GM21723 (cell line): ENCODE measurements around the gene LMNTD1.
"Not testable (repeated sequence)": the region's sequence is repeated elsewhere in the genome, so short reads cannot be mapped to it uniquely, and the experiment has no call there.

Source experiments
- ATAC-seq: cut with Tn5 transposase; IDR thresholded peaks from one replicate; pipeline ENCODE4 v1.9.1; 2021; ENCODE audit warnings: mild to moderate bottlenecking, moderate library complexity; ENCODE audit not compliant: unreplicated experiment

The LMNTD1 gene

DNA sequence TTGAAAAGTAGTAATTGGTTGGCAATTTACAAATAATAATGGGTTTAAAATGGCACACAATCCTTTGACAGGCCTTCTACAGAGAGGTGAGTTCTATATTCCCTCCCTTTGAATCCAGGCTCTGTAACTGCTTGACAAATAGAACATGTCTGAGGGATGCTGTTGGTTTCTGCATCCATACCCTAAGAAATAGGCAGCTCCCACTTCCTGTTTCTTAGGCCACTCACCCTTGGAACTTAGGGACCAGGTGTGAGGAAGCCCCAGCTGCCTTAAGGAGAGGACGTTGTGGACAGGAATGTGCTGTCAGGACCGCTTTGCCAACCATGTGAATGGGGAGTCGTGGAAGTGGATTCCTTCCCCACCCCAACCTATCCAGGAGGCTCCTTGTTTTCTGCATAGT is 59.4 kb downstream of the LMNTD1 start:
- no peak for ATAC-seq

DNA sequence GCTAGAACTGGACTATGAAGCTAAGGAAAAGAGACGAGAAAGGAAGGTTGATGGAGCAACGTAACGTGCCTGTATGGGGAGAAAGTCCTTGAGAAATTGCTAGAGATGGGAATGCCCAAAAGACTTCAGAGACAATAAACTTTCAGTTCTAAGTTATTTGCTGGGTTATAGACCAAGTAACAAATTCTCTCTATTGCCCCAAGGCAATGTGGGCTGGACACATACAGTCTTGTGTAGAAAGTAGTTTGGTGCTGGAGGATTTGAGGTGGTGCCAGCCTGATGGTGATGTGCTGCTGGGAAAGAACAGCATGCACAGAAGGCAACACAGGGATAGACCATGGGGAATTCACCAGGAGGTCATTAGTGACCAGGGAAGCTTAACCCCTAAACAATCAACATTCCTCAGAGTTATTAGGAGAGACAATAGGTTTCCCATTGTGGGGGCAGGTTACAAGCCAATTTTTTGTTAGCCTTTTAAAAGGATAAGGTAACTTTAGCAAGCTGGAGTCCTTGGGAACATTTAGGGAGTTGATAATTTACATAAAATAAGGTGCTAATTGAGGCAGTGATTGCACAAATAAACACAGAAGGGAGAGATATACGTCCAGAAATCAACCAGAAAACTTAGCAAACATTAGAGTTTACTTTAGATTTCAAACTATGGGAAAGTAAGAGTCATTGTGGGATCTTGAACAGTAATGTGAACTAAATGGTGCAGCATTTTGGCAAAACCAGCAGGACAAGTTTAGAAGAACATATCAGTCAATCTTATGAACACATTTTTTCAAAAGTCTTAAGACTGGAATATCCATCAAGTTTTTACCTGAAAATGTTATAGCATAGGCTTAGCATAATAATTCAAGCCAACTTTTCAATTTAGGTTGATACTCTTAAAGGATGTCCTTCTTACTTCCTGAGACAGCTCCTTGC is 61.4 kb downstream of the LMNTD1 start:
- no peak for ATAC-seq

DNA sequence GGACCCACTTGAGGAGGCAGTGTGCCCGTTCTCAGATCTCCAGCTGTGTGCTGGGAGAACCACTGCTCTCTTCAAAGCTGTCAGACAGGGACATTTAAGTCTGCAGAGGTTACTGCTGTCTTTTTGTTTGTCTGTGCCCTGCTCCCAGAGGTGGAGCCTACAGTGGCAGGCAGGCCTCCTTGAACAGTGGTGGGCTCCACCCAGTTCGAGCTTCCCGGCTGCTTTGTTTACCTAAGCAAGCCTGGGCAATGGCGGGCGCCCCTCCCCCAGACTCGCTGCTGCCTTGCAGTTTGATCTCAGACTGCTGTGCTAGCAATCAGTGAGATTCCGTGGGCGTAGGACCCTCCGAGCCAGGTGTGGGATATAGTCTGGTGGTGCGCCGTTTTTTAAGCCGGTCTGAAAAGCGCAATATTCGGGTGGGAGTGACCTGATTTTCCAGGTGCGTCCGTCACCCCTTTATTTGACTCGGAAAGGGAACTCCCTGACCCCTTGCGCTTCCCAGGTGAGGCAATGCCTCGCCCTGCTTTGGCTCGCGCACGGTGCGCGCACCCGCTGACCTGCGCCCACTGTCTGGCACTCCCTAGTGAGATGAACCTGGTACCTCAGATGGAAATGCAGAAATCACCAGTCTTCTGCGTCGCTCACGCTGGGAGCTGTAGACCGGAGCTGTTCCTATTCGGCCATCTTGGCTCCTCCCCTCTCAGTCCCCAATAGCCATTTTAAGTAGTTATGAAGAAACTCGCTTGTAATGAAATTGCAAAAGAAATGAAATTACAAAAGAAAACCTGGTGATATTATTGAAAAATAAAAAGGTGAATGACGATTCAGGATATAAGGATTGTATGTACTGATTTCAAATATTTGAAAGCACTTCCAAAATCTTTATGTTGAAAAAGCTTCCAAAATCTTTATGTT is 63.9 kb downstream of the LMNTD1 start:
- not testable (repeated sequence) for ATAC-seq

DNA sequence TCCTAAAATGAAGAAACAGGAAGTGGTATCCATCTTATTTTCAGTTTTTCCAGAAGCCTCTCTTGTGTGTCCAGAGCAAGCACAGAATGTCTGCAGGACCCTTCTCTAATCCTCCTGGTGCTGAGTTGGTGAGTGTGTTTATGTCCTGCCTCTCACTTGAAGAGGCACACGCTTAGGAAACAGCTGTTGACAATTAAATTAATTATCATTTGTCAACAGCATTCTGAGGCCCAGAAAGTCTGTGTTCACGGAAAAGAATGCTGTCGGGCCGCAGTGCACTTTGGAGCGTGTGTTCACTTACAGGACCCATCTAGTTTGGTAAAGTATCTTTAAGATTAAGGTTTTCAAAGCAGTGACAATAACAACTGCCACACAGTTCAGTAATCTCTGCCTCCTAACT is 70.5 kb downstream of the LMNTD1 start:
- ATAC-seq = no peak

DNA sequence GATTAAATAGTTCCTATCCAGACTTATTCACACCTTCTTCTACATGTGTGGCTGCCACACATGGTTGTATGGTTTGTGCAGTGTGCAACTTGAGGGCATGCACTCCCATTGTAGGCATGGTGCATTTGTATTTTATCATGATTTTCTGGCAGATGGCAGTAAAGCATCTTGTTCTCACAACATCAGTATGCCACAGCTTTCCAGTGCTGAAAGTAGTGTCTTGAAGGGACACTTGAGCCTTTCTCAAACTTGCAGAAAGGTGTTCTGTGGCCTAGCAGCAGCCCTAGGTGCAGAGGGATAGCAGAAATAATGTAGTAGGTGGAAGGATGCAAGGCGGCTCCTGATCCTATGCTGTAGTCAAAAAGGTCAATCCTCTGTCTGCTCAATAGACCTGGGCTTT is 72.9 kb downstream of the LMNTD1 start:
- no peak for ATAC-seq

DNA sequence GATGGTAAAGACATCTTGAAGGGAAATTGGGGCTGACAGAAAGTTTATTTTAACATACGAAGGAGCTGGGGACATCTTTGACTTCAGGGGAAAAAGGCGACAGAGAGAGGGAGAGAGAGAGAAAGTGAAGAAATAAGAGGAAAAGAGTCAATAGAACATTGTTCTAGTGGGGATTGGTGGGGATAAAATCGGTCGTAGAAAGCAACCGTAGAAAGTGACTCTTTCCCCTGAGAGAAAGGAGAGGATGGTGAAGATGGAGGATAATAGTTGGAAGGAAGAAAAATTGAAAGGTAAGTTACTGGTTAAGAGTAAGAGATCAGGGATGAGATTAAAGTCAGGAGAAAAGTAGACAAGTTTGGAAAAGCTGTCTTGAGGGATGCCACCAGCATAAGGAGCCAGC is 75.9 kb downstream of the LMNTD1 start:
- ATAC-seq = no peak

DNA sequence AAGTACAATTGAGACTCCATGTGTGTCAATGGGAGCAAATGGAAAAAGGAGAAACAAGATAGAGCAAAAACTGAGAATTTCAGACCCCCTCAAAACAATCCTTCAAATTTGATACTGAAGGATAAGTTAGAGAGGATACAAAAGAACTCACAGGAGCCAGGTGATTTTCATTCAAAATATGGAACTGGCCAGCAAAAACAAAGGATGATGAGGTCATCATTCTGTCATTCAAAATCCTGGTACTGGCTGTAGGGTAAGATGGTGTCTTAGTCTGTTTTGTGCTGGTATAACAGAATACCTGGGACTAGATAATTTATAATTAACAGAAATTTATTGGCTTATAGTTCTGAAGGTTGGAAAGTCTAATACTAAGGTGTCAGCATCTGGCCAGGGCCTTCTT is 80.6 kb downstream of the LMNTD1 start:
- no peak for ATAC-seq

DNA sequence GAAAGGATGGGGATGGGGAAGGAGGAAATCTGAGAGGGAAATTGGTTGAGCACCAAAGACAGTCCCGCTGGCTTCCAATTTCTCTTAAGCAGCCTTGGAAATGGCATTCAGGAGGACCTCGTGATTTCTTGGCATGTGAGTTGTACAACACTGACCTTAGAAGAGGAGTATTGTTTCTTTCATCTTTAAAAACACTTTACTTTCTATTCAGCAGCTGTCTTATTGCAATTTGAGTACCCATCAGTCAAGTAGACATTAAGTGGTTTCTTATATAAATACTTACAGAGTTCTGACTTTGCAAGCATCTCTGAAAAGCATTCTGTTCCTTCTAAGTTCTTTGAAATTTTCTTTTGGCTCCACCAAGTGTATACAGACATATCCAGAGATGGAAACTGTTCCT is 83.2 kb downstream of the LMNTD1 start:
- no peak for ATAC-seq

DNA sequence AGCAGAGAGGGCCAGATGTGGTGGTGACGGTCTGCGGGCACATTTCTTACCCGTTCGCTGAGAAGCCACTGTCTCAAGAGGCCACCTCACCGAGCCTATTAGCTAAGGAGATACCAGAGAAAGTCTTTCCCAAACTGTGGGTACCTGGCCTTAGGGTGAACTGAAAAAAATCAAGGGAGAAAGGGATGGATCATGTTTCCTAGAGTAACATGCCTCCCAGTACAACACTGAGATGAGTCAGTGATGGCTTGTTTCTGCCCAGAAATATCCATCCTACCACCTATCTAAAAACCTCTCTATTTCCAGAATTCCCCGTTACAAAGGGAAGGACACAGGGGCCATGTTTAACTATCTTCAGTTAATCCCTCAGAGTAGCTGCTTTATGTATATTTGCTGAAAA is 83.7 kb downstream of the LMNTD1 start:
- no peak for ATAC-seq

DNA sequence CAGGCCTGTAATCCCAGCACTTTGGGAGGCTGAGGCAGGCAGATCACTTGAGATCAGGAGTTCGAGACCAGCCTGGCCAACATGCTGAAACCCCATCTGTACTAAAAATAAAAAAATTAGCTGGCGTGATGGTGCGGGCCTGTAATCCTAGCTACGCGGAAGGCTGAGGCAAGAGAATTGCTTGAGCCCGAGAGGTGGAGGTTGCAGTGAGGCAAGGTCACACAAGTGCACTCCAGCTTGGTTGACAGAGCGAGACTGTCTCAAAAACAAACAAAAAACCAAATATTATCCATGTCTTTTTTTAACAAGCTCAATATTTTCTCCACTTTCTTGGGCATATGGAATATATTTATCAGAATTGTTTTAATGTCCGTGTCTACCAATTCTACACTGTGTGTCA is 89.6 kb downstream of the LMNTD1 start:
- ATAC-seq = no peak

DNA sequence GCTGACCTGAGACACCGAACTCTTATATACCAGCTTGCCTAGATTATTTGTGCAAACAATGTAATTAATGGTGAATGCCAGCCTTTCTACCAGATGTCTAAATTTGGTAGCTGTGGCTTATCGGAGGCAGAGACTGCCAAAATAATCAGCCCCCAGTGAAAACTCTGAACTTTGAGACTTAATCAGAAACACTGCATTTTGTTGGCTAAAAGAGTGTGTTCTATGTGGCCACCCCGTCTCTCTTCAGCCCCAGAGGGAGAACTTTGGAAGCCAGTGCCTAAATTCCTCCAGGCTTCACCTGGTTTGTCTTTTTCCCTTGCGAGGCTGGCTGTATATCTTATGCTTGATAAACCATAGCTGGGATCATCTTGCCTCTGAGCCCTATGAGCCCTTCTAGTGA is 90.1 kb downstream of the LMNTD1 start:
- no peak for ATAC-seq

DNA sequence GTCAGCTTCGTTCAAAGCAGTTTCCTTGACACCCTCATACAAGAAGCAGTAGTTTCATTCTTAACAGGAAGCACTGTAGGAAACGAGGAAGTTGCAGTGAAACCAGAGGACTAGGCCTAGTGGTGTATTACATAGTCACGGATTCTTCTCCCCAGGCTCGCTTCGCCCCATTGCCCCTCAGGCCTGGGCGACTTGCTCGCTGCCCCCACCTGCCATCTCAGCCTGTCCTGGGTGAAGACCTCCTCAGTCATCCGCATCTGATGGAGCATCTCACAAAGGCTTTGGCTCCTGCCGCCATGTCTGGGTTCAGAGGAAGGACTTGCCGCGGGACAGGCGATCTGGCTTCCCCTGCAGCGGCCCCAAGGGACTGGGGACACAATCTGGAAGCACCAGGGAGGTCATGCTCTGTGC is 93.5 kb downstream of the LMNTD1 start:
- ATAC-seq = no peak

DNA sequence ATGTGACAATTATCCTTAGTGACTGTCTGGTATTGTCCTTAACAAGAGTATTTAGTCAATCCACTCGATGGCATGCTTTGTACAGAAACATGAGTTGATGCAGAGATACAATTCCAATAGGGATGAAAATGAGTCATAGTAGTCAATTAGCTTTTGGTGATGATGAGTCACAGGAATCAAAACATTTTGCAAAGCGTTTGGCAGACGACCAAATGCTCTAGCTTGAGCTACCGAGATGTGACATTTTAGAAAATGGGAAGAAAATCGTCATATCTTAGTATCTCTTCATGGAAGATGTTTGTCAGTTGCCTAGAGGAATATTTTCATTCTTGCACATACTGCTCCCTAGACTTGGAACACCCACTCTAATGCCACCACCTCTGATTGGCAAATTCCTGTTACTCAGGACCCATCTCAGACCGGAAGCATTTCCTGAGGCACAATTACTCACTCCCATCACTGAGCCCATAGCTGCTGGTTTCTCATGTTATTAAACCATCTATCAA is 95.0 kb downstream of the LMNTD1 start:
- no peak for ATAC-seq

DNA sequence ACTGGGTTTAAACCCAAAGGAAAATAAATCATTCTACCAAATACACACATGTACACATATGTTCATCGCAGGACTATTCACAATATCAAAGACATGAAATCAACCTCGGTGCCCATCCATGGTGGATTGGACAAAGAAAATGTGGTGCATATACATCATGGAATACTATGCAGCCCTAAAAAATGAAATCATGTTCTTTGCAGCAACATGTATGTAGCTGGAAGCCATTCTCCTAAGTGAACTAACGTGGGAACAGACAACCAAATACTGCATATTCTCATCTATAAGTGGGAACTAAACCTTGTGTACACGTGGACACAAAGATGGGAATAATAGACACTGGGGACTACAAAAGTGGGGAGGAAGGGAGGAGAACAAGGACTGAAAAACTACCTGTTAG is 96.6 kb downstream of the LMNTD1 start:
- no peak for ATAC-seq

DNA sequence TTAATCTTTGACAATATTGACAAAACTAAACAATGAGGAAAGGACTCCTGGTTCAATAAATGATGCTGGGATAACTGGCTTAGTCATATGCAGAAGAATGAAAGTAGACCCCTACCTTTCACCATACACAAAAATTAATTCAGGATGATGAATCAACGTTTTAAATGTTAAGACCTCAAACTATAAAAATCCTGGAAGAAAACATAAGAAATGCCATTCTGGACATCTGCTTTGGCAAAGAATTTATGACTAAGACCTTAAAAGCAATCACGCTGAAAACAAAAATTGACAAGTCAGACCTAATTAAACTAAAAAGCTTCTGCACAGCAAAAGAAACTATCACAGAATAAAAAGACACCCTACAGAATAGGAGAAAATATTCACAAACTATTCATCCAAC is 97.4 kb downstream of the LMNTD1 start:
- no peak for ATAC-seq

DNA sequence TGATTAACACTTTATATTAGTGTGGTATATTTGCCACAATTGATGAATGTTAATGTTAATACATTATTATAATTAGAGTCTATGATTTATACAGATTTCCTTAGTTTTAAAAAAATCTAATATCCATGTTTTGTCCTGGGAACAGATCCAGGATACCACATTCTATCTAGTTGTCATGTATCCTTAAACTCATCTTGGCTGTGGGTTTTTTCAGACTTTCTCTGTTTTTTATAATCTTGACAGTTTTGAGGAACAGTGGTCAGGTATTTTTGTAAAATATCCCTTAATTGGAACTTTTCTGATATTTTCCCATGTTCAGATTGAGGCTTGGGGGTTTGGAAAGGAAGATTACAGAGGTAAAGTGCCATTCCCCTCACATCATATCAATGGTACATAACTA is 104.1 kb downstream of the LMNTD1 start:
- no peak for ATAC-seq

DNA sequence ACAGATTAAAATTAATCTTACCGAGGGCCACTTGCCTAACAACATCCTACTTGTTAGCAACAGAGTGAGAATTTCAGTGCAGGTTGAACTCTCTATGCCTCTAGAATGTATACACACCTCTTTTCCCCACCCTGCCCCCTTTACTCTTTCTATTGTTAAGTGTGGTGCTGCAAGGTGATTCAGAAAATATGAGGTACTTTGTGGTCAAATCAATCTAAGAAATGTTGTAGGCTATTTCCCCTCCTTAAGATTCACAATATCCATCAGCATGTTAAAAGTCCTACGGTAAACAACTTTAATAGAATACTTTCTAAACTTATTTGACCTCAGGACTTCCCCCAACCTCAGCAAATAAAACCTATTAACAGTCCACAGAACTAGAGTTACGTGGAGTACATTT is 106.0 kb downstream of the LMNTD1 start:
- ATAC-seq = no peak

DNA sequence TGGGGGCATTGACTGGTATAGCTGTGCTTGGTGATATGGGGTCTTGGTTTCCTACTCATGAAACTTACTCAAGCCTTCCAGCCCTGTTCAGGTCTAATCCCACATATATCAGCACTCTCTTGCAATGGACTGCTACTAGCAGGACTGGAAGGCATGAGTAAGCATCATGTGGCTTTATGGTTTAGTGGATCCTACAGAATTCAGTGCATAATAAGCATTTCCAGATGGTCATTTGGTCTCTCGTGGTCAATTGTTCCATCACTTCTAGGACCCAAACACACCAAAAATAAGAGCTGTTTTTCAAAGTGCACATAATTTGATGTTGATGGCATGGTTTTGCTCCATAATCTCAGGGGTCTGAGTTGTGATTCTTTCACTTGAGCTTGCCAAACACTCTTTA is 114.4 kb downstream of the LMNTD1 start:
- no peak for ATAC-seq

DNA sequence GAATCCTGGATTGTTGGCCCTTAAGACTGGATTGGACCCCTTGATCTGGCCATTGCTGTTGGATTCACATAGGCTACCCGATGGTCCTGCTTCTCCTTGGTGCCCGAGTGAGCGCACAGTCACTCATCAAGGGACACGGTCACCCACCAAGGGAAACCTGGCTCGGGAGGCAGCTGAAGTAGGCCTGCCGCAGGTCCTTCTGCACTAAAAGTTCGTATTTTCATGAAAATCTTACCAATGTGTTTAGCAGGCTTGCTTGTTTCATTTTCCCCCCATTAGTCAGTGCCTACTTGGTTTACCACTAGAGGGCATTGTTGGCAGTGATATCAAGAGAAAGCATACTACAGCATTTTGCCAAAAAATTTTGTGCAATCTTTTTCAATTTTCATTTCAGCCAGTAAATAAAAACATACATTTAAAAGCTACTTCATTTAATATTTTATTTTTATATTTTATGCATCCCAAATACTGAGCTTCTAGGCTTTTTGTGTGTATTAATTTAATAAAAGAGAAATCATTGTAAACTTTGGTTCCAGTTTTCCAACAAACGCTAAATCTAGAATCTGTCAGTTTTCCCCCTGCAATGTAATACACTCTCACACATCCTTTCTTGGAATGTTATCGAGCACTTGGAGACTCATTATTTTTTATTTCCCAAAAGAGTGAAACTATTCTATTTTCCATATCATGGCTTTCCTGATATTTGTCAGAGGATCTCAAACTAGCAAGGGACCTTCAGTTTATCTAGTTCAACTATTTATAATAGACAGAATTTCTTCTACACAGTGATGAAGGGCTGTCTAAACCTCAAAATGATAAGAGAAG is 116.7 kb downstream of the LMNTD1 start:
- ATAC-seq = peak; percentile 89

DNA sequence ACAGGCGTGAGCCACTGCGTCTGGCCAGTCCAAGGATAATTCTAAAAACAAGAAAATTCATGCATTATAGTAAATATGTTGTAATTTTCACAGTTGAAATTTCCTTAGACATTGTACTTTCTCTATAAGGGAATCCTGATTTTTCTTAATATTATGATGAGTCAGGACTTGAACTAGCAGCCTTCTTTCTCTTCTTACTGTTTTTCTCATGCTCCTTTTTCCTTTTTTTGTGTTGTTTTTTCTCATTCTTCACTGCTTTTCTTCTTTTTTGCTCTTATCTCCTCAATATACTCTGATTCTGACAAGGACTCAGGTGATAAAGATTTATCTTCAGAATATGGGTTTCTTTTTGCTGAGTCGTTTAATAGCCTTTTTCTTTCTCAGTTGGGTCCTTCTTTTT is 117.7 kb downstream of the LMNTD1 start:
- no peak for ATAC-seq

DNA sequence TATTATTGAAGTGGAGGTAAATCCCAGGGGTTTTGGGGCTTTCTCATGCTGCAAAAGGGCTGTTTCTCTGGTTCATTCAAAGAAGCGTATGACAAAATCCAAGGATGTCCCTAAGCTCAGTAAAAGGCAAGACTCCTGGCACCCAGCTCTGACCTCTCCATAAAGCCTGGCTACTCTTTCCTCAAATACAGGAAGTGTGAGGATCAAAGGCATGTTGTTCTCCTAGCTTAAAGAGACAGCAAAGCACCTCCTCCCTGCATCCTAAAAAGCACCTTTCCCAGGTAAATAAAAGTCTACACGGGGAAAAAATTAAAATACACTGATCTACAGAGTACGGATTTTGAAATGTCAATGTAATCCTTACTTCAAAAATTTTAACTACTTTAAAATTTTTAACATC is 118.6 kb downstream of the LMNTD1 start:
- no peak for ATAC-seq
